Stomach smooth muscle (tissue), 2 donors: ENCODE results near the gene PI4KA.

ENCODE experiments used
- H3K27ac ChIP-seq: one replicate; pipeline ENCODE4 v1.7.0; 2013; ENCODE audit warnings: mild to moderate bottlenecking, low read length, inconsistent platforms
- H3K27me3 ChIP-seq, 2 donors: one replicate each; pipeline ENCODE4 v1.7.0; 2013; ENCODE audit warnings: low read length in 2 of 2; ENCODE audit not compliant: insufficient read depth in 2 of 2, control insufficient read depth in 1 of 2
- H3K36me3 ChIP-seq, 2 donors: one replicate each; pipeline ENCODE4 v1.7.0; 2013; ENCODE audit warnings: low read length in 2 of 2; ENCODE audit not compliant: control insufficient read depth in 2 of 2, insufficient read depth in 2 of 2
- H3K4me1 ChIP-seq: one replicate; pipeline ENCODE4 v1.7.0; 2013; ENCODE audit warnings: low read length; ENCODE audit not compliant: control insufficient read depth, insufficient read depth
- H3K4me3 ChIP-seq, 2 donors: one replicate each; pipeline ENCODE4 v1.7.0; 2013; ENCODE audit warnings: low read length in 2 of 2
- H3K9ac ChIP-seq, 2 donors: one replicate each; pipeline ENCODE4 v1.7.0; 2013; ENCODE audit warnings: low read length in 2 of 2, mild to moderate bottlenecking in 1 of 2
- H3K9me3 ChIP-seq, 2 donors: one replicate each; pipeline ENCODE4 v1.7.0; 2013; ENCODE audit warnings: low read length in 2 of 2; ENCODE audit not compliant: control insufficient read depth in 2 of 2
- donor health status: healthy.
- donor health status: Pancreatic carcinoma.

PI4KA gene

GRCh38 chr22:20781272-20781990 is 77.2 kb downstream of the PI4KA start:
- H3K4me1 ChIP-seq = no peaks in the 10 kb centered on the region

GRCh38 chr22:20779818-20780158 is 78.8 kb downstream of the PI4KA start:
- Histone ChIP-seq H3K9me3 (no peaks in the 10 kb centered on the region), H3K4me3 (no peak overlapping the region), H3K36me3 (peaks cover 9 to 20% of the 10 kb centered on the region in 2 donors), H3K9ac (no peak overlapping the region), H3K27me3 (no peaks in the 10 kb centered on the region), H3K27ac (no peak overlapping the region), H3K4me1 (no peaks in the 10 kb centered on the region)

More at GRCh38 chr22:20781272-20781990, 77.2 kb downstream of the PI4KA start:
- H3K36me3 ChIP-seq = peaks cover 8 to 21% of the 10 kb centered on the region in 2 donors
- H3K4me3 ChIP-seq = no peak overlapping the region
- H3K27ac ChIP-seq = no peak overlapping the region
- no peaks in the 10 kb centered on the region for H3K27me3 ChIP-seq
- H3K9me3 ChIP-seq = no peaks in the 10 kb centered on the region
- H3K9ac ChIP-seq = no peak overlapping the region

- Histone ChIP-seq H3K36me3 (peaks cover 9 to 20% of the 10 kb centered on the region in 2 donors), H3K27ac (no peak overlapping the region), H3K9me3 (no peaks in the 10 kb centered on the region), H3K4me1 (no peaks in the 10 kb centered on the region), H3K4me3 (no peak overlapping the region), H3K9ac (no peak overlapping the region), H3K27me3 (no peaks in the 10 kb centered on the region)
Observed at GRCh38 chr22:20779014-20779817, 79.4 kb downstream of the PI4KA start.

- no peaks in the 10 kb centered on the region for H3K9me3 ChIP-seq
- H3K4me1 ChIP-seq = no peaks in the 10 kb centered on the region
- H3K36me3 ChIP-seq = peaks cover 6 to 19% of the 10 kb centered on the region in 2 donors
- H3K9ac ChIP-seq = no peak overlapping the region
- H3K27ac ChIP-seq = no peak overlapping the region
- H3K27me3 ChIP-seq = no peaks in the 10 kb centered on the region
- H3K4me3 ChIP-seq = no peak overlapping the region
Observed at GRCh38 chr22:20777420-20778177, 81.0 kb downstream of the PI4KA start.

GRCh38 chr22:20776624-20777405 is 81.8 kb downstream of the PI4KA start:
- Histone ChIP-seq H3K36me3 (peaks cover 6 to 21% of the 10 kb centered on the region in 2 donors), H3K4me3 (no peak overlapping the region), H3K9me3 (no peaks in the 10 kb centered on the region), H3K27me3 (no peaks in the 10 kb centered on the region), H3K27ac (no peak overlapping the region), H3K9ac (no peak overlapping the region), H3K4me1 (no peaks in the 10 kb centered on the region)

- Histone ChIP-seq H3K9ac (no peak overlapping the region), H3K27ac (no peak overlapping the region)
Observed at GRCh38 chr22:20775342-20775895, 83.2 kb downstream of the PI4KA start.

GRCh38 chr22:20774882-20775281 is 83.7 kb downstream of the PI4KA start:
- no peak overlapping the region for H3K27ac ChIP-seq
- H3K9ac ChIP-seq = no peak overlapping the region
- no peaks in the 10 kb centered on the region for H3K9me3 ChIP-seq
- peaks cover 6 to 15% of the 10 kb centered on the region in 2 donors for H3K36me3 ChIP-seq
- no peaks in the 10 kb centered on the region for H3K27me3 ChIP-seq
- H3K4me1 ChIP-seq = no peaks in the 10 kb centered on the region
- no peak overlapping the region for H3K4me3 ChIP-seq

More at GRCh38 chr22:20775342-20775895, 83.2 kb downstream of the PI4KA start:
- Histone ChIP-seq H3K4me3 (no peak overlapping the region), H3K4me1 (no peaks in the 10 kb centered on the region), H3K9me3 (no peaks in the 10 kb centered on the region), H3K36me3 (peaks cover 6 to 15% of the 10 kb centered on the region in 2 donors), H3K27me3 (no peaks in the 10 kb centered on the region)

GRCh38 chr22:20773793-20774212 is 84.8 kb downstream of the PI4KA start, which contains the start of gene SERPIND1:
Gene SERPIND1 (plus strand): TSS chr22:20774113. CDS start chr22:20779313, 5,200 bp downstream.
- no peak within 1 kb of the TSS for H3K27ac ChIP-seq
- H3K4me3 ChIP-seq = no peak within 1 kb of the TSS
- H3K9ac ChIP-seq = no peak within 1 kb of the TSS
- H3K36me3 ChIP-seq = peaks cover 6 to 9% of the 10 kb centered on the region in 2 donors
- no peaks in the 10 kb centered on the region for H3K9me3 ChIP-seq
- H3K4me1 ChIP-seq = no peaks in the 10 kb centered on the region
- H3K27me3 ChIP-seq = no peaks in the 10 kb centered on the region

- Histone ChIP-seq H3K9ac (no peak overlapping the region), H3K36me3 (peaks cover 3 to 4% of the 10 kb centered on the region in 2 donors), H3K27ac (no peak overlapping the region), H3K4me3 (no peak overlapping the region), H3K27me3 (no peaks in the 10 kb centered on the region), H3K4me1 (no peaks in the 10 kb centered on the region), H3K9me3 (no peaks in the 10 kb centered on the region)
Observed at GRCh38 chr22:20771918-20772625, 86.5 kb downstream of the PI4KA start.
